Measurements from ENCODE around the gene FRAT1.
"Not testable (repeated sequence)": the region's sequence is repeated elsewhere in the genome, so short reads cannot be mapped to it uniquely, and the experiment has no call there.

FRAT1 gene, protein sequence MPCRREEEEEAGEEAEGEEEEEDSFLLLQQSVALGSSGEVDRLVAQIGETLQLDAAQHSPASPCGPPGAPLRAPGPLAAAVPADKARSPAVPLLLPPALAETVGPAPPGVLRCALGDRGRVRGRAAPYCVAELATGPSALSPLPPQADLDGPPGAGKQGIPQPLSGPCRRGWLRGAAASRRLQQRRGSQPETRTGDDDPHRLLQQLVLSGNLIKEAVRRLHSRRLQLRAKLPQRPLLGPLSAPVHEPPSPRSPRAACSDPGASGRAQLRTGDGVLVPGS

DNA sequence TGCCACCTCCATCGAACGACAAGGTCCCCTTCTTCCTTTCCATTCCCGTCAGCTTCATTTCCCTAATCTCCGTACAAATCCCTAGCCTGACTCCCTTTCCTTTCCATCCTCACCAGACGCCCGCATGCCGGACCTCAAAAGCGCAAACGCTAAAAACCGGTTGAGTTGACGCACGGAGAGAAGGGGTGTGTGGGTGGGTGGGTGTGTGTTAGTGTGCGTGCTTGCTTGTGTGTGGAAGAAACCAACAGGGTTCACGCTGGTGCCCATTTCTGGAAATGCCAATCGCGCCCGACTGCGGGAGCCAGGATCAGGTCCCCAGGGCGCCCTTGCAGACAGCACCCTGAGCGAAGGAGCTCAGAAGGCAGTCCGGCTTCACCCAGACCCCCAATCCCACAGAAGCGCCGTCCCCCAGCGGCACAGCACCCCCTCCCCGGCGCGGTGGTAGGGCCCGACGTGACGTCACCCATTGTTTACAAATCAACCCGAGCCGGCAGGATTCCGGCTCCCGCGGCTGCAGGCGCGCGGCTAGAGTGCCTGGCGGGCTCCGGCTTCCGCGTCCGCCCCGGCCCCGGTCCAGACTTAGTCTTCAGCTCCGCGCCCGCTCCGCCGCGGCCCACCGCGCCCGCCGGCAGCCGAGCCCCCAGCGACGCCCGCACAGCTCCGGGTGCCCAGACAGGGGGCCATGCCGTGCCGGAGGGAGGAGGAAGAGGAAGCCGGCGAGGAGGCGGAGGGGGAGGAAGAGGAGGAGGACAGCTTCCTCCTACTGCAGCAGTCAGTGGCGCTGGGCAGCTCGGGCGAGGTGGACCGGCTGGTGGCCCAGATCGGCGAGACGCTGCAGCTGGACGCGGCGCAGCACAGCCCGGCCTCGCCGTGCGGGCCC is at the start of gene FRAT1:
Gene FRAT1 (plus strand): TSS at position 500 of the 880 bp plus-strand sequence. CDS start 183 bp downstream, at position 683.
- peak; percentile 80 for DNase-seq (ENCODE audit: low read depth)

DNA sequence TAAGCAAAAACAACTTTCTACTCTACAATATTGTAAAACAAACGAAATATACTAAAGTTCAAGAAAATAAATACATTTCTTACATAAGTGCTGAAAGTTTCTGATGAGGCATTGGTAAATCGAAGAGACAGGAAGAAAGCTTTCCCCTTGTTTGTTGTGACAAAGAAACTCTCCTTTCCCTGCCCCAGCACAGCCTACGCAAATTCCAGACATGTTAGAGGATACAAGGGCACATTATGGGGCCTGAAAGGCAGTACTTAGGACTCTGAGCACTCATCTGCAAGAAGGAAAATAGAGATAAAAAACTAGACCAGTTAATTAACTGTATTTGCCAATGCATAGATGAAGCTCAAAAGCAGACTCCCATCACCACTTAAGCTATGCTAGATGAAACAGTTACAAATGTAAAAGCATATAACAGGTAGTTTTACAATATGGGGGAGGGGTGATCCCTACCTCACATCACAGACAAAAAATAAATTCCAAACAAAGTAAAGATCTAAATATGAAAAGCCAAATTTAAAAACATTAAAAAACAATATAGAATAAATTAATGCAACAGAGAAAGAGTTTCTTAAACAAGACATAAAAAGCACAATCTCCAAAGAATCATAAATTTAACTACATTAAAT is 48.4 kb upstream of the FRAT1 start:
- no peak for DNase-seq (ENCODE audit: low read depth)

DNA sequence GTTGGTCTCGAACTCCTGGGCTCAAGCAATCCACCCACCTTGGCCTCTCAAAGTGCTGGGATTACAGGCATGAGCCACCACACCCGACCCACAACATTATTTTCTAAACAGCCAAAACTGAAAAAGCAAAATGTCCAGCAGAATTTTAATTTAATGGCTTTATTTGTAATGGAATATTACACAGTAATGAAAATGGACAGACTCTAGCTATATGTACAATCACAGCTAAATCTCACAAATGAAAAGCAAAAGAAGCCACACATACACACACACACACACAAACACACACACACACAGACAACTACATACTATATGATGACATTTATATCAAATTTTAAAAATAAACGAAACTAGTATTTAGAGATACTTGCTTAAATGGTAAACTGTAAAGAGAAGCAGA is 45.4 kb upstream of the FRAT1 start:
- DNase-seq (ENCODE audit: low read depth): no peak

DNA sequence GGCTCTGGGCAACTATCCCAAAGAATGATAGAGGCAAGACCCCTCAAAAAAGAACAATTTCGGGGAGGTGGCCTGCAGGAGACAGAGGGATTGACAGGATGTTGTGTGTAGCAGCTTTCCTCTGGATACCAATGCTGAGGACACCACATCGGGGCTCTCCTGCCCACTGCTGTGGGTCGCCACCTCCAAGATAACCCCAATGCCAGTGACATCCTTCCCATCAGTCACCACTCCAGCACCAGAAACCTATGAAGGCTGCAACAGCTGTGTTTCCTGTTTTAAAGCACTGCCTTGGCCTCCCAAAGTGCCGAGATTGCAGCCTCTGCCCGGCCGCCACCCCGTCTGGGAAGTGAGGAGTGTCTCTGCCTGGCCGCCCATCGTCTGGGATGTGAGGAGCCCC is 44.2 kb upstream of the FRAT1 start:
- no peak for DNase-seq (ENCODE audit: low read depth)

DNA sequence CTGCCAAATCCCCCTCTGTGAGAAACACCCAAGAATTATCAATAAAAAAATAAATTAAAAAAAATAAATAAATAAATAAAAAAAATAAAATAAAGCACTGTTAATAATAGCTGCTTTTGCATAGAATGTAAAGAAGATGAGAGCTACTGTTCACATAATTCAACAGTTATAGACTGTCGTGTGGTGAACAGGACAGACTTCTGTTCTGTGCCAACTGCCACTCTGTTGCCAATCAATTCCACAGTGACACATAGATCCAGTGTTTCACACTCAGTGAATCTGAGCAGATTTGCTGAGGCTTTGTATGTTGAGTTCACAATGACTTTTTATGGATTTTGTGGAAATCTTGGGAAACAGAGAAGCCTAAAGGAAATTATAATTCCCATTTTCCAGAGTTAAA is 41.5 kb upstream of the FRAT1 start:
- DNase-seq (ENCODE audit: low read depth): no peak

DNA sequence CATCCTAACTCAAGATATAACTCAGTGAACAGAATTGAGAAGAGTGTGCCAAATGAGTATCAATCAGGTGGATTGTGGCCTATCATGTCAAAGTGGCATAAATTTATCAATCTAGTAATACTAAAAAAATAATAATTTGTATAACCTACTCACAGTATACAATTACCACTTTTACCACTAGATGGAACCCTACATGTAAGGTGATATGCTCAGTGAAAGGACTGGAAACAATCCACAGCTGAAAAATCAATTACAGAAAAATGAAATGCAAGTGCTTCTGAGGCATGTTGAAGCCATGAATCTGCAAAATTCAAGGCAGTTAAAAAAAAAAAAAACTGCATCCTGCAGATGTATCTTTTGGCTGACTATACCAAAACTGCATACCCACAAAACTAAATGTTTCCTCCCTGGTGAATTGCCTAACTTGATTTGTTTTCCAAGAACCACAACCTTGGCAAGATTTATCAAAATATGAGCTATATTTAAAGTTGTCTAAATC is 40.5 kb upstream of the FRAT1 start:
- DNase-seq (ENCODE audit: low read depth): no peak

DNA sequence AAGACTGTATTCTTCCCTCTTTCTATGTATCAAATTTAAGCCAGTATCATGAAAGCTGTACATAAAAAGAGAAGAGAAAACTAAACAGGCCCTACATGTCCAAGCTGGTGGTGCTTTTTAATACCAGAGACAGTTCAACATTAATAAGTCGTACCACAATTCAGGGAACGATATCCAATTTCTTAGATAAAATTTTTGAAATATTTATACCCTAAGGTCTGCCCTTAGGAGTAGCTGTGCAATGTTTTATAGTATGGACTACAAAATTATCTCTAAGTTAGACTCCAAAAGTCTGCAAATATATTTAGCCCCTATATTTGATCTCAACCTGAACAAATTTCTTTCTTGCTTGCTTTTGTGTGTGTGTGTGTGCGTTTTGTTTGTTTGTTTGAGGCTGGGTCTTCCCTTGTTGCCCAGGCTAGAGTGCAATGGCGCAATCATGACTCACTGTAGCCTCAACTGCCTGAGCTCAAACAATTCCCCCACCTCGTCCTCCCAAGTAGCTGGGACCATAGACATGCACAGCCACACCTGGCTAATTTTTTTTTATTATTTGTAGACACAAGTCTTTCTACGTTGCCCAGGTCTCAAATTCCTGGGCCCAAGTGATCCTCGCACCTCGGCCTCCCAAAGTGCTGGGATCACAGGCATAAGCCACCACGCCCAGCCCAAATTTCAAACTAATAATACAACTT is 39.8 kb upstream of the FRAT1 start:
- no peak for DNase-seq (ENCODE audit: low read depth)

DNA sequence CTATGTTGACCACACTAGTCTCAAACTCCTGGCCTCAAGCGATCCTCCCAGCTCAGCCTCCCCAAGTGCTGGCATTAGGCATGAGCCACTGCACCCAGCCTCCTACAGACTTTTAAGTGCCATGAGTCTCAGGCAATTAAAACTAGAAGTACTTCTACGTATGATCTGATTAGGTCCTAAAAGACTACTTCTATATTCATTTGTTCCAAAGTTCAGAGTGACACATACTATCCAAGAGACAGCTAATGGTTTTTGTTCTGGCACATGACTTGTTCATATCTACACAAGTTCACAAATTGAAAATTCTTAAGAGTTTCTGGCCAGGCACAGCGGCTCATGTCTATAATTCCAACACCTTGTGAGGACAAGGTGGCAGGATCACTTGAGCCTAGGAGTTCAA is 38.3 kb upstream of the FRAT1 start:
- no peak for DNase-seq (ENCODE audit: low read depth)

DNA sequence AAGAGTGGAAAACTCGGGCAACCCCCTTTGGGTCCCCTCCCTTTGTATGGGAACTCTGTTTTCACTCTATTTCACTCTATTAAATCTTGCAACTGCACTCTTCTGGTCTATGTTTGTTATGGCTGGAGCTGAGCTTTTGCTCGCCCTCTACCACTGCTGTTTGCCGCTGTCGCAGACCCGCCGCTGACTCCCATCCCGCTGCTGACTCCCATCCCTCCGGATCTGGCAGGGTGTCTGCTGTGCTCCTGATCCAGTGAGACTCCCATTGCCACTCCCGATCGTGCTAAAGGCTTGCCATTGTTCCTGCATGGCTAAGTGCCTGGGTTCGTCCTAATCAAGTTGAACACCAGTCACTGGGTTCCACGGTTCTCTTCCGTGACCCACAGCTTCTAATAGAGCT is 29.0 kb upstream of the FRAT1 start:
- DNase-seq (ENCODE audit: low read depth): not testable (repeated sequence)

DNA sequence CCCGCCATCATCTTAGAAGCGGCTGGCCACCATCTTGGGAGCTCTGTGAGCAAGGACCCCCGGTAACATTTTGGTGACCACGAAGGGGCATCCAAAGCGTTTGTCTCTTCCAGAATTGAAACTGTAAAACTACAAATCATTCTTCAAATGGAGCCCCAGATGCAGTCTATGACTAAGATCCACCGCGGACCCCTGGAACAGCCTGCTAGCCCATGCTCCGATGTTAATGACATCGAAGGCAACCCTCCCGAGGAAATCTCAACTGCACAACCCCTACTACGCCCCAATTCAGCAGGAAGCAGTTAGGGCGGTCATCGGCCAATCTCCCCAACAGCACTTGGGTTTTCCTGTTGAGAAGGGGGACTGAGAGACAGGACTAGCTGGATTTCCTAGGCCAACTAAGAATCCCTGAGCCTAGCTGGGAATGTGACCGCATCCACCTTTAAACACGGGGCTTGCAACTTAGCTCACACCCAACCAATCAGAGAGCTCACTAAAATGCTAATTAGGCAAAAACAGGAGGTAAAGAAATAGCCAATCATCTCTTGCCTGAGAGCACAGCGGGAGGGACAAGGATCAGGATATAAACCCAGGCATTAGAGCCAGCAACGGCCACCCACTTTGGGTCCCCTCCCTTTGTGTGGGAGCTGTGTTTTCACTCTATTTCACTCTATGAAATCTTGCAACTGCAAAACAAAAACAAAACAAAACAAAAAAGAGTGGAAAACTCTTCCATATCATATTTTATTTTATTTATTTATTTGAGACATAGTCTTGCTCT is 28.3 kb upstream of the FRAT1 start:
- DNase-seq (ENCODE audit: low read depth): not testable (repeated sequence)

DNA sequence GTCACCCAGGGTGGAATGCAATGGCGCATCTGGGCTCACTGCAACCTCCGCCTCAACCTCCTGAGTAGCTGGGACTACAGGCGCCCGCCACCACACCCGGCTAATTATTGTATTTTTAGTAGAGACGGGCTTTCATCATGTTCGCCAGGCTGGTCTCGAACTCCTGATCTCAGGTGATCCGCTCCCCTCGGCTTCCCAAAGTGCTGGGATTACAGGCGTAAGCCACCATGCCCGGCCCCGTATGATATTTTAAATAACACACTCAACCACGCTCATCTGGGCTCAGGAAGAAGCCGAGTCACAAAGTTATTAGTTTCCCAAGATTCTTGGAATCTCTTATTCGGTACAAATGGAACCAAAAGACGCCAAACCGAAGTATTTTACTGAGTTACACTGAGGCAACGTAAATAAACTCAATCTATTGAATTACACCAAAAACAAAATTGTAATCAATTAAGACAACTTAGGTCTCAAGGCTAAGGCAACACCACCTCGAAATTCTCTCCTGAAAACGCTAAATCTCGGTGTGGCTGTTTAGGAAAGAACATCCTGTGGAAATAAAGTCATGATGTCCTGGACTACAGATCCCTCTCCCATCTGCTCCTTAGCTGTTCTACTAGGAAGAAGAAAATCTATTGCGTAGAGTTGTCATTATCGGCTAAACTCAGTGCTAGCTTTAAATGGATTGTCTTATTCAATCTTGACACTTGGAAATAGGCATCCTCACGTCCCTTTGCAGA is 27.5 kb upstream of the FRAT1 start:
- DNase-seq (ENCODE audit: low read depth): no peak

DNA sequence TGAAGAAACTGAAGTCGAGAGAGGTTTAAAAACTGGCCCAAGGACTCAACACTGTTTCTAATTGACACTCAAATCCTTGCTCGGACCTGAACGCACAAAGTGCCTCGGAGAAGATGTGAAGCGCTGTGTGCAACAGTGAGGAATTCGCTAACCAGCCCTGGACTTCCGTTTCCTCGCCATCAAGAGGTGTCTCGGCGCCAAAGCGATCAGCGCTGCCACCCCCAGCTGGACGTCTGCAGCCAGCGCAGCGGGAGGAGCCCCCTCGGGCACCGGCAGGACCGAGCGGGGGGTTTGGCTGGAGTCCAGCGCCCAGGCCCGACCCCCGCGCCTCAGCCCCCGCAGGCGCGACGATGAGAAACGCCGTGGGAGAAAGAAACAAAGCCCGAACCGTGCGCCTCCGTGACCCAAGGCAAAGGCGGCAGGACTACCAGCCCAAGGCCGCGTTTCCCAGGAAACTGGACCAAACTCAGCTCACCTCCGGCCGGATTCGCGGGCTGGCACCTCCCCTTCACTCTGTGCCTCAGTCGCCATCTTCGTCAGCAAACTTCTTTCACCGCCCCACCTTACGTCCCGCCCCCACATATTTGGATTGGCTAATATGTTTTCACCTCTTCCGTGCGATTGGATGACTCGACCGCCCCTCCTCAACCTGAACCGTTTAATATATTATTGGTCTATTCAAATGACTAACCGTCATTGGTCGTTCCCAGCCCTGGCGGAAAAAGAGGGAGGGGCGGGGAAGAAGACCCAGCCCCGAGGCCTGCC is 26.8 kb upstream of the FRAT1 start, which contains the start of gene ARHGAP19:
Gene ARHGAP19 (minus strand): TSS at position 541 of the 765 bp plus-strand sequence. CDS start 10 bp downstream, at position 531.
- peak; percentile 87 for DNase-seq (ENCODE audit: low read depth)

DNA sequence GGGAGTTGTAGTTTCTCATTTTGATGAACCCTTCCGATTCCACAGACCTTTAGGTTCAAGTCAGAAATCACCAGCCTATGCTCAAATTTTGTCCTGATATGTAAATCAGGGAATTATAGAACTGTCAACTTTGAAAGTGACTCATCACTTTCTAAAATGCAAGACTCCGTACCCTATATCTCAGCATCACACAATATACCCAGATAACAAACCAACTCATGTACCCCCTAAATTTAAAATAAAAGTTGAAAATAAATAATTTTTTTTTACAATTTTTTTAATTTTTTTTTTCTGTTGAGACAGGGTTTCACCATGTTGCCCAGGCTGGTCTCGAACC is 26.2 kb upstream of the FRAT1 start:
- DNase-seq (ENCODE audit: low read depth): no peak

DNA sequence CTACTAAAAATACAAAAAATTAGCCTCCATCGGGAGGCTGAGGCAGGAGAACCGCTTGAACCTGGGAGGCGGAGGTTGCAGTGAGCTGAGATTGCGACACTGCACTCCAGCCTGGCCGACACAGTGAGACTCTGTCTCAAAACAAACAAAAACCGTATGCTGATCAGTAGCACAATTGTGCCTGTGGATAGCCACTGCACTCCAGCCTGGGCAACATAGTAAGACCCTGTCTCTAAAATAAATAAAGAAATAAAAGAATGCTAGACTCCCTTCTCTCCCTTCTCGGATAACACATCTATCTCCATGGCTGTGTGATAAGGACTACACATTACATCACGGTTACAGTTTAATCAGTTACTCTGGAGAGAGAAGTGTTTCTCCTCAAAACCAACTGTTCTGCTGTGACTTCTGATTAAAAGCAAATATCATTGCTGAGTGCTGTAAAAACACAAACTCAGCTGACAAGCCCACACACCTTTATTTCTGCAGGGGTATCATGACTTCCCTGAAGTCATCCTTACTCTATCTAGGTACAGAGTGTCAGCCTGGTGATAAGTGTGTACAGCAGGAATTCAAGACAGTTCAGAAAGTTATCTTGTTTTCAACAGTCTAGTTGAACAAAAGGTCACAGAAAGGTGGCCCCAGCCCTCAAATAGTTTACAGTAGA is 21.4 kb upstream of the FRAT1 start:
- DNase-seq (ENCODE audit: low read depth): no peak

DNA sequence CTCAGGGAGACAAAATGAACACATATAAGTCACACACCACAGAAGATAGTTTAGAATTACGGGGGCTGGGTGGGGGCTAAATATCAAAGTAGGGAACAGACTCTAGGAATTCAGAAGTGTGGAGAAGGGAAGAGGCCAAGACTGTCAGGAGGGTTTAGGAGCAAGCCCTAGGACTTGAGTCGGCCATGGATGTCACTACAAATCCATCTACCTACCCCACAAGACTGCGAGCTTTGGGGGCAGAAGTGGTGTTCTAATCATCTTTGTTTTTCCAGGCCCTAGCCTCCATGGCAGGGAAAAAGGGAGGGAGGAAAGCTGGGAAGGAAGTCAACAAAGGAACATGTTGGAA is 20.9 kb upstream of the FRAT1 start:
- DNase-seq (ENCODE audit: low read depth): no peak

DNA sequence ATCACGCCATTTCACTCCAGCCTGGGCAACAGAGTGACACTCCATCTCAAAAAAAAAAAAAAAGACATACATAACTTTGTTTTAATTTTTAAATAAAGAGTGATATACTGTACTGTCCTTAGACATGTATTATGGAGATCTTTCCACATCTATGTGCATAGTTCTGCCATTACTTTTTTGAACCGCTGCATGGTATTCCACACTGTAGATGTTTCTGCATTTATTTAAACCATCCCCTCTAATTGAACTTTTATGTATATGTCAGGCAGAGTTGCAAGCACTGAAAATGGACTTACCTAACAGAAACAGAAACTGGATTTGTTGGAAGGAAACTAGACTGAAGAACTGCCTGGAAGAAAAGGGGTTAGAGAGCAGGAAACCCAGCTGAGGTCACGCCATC is 18.1 kb upstream of the FRAT1 start:
- DNase-seq (ENCODE audit: low read depth): no peak

DNA sequence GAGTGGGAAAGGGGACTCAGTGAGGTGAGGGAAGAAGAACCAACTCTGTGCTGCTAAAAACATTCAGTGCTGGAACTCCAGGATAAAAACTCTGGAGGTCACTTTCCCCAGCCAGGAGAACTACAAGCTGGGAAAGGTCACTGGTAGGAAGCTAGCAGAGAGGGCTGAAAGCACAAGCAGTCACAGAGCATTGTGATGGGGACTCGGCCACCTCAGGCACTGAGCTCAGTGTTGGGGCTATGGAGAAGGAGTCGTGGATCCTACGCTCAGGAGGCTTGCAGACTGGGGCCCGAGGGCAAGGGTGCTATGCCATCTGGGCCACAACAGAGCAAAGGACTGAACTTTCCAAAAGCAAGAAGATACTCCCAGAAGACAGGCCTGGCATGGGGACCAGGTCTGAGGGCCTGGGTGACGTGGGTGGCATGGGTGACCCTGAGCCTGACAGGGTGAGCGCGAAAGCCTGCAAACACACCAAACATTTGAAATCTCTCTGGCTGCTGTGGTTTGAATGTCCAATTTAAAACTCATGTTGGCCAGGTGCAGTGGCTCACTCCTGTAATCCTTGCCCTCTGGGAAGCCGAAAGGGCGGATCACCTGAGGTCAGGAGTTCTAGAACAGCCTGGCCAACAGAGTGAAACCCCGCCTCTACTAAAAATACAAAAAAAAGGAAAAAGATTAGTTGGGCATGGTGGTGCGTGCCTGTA is 16.8 kb upstream of the FRAT1 start:
- no peak for DNase-seq (ENCODE audit: low read depth)

DNA sequence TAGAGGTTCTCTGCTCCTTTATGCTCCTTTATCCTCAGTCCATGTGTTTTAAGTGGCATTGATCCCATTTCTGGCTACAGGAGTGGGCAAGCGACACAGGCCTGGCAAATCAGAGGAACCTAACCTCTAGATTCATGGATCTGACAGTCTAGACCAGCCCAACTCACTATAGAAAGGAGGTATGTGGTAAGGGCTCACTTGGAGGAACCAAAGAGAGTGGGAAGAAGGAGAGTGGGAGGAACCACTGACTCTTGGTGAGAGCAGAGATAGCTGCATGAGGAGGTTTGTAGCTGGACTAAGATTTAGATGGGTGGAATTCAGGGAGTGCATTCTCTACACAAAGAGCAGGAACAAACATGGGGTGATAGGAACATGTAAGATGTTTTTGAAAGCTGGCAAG is 11.6 kb upstream of the FRAT1 start:
- no peak for DNase-seq (ENCODE audit: low read depth)
